NCI-H226 (cell line): ENCODE results near the gene COMT.

ENCODE experiments used
- DNase-seq: peaks from one replicate; pipeline ENCODE4 v3.0.0-alpha.2; 2015

COMT gene

GRCh38 chr22:19959043-19959586 lies 17.5 kb downstream of the COMT start:
- DNase-seq: peak; percentile 45

DNA sequence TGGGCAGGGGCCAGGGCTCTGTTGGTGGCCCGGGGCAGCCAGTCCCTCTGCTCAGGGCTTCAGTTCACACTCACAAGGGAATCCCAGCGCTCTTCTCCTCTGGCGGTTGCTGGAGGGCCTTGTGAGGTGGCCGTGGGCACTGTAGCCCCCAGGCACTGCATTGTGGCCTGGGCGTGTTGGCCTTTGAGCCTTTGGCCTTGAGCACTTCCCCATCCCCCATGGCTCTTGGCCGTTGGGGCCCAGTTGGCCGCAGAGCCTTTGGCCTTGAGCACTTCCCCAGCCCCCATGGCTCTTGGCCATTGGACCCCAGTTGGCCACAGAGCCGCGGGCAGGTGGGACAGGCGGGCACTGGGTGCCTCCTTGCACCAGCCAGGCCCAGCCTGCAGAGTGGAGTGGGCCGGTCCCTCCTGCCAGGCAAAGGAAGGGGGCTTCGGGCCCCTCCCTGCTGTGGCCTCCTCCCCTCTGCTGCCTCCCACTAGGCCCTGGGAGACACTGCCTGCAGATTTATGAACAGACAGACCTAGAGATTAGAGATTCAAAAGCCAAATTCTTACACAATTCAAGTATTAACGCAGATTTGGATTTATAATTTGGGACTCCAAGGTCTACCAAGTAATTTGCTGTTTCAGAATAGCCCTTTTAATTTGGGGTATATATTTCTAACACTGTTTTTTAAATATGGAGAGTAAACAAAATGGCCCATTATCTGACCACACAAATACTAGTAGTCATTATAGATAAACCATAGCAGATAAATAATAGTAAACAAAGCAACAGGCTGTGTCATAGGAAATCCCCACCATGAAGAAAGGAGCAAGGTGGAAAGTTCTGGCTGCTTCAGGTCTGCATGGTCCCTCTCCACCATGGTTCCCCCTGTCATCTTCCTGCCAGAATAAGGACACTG lies 18.3 kb downstream of the COMT start:
- DNase-seq: no peak

- DNase-seq: no peak
These were observed 19.1 kb downstream of the COMT start for GRCh38 chr22:19960491-19961200.

DNA sequence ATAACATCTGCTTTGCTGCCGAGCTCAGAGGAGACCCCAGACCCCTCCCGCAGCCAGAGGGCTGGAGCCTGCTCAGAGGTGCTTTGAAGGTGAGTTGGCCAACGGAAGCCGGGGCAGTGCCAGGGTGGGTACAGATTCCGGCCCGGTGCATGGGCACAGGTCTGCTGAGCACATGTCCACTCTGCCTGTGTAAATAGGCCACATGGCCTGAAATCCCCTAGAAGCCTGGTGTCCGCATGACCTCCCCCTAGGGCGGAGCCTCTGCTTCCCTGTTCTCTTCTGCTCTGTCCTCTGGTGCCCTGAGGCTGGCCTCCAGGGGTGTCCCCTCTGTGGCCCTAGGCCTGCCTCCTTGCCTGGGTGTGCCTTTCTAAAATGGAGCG lies 19.6 kb downstream of the COMT start:
- no peak for DNase-seq

DNA sequence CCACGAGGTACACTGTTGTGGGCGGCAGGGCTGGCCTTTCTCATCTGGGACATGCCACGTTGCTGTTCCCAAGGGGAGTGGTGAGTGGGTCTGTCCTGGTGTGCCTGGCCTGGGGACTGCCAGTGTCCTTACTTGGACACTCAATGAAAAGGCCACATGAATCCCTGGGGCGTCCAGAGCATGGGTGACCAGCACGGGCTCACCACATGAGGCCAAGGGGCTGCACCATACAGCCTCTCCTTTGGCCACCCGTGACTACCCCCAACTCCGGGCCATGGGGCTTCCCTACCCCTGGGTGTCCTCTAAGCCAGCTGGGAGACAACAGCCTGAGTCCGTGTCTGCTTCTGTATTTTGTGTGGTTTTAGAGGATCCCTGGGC lies 20.3 kb downstream of the COMT start:
- no peak for DNase-seq

DNA sequence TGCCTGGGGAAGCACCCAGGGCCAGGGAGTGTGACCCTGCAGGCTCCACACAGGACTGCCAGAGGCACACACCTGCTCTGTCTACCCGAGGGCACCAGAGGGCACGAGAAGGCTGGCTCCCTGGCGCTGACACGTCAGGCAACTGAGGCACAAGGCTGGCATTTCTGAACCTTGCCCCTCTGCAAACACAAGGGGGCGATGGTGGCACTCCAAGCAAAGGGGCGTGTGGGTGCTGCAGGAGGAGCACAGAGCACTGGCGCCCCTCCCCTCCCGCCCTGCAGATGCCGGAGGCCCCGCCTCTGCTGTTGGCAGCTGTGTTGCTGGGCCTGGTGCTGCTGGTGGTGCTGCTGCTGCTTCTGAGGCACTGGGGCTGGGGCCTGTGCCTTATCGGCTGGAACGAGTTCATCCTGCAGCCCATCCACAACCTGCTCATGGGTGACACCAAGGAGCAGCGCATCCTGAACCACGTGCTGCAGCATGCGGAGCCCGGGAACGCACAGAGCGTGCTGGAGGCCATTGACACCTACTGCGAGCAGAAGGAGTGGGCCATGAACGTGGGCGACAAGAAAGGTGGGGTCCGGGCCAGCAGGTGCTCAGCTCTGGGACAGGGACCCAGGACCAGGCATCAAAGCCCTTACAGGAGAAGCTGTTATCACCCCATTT lies 20.8 kb downstream of the COMT start:
- peak; percentile 58 for DNase-seq

GRCh38 chr22:19962909-19963806 lies 21.6 kb downstream of the COMT start:
- peak; percentile 68 for DNase-seq

DNA sequence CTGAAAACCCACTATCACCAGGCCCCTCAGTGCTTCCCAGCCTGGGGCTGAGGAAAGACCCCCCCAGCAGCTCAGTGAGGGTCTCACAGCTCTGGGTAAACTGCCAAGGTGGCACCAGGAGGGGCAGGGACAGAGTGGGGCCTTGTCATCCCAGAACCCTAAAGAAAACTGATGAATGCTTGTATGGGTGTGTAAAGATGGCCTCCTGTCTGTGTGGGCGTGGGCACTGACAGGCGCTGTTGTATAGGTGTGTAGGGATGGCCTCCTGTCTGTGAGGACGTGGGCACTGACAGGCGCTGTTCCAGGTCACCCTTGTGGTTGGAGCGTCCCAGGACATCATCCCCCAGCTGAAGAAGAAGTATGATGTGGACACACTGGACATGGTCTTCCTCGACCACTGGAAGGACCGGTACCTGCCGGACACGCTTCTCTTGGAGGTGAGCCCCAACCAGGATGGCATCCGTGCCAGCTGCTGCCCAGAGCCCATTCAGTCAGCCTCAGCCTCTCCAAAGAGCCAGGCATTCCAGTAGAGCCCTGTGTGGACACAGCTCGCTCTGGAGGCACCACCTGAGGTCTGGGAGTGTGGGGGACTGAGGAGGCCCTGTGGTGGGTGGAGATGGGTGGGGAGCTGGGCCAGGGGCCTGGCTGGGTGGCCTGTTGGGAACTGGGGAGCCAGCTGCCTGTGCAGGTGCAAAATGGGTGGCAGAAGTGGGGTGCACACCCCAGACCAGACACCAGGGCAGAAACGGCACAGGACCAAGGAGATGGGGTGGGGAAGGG lies 22.5 kb downstream of the COMT start:
- DNase-seq: no peak

- no peak for DNase-seq
These were observed 23.3 kb downstream of the COMT start for GRCh38 chr22:19964701-19965386.

GRCh38 chr22:19965771-19966709 lies 24.5 kb downstream of the COMT start:
- no peak for DNase-seq

GRCh38 chr22:19966908-19967750 lies 25.6 kb downstream of the COMT start:
- DNase-seq: no peak

- DNase-seq: no peak
These were observed 26.4 kb downstream of the COMT start for GRCh38 chr22:19967850-19968449.

GRCh38 chr22:19968450-19968891 lies 26.9 kb downstream of the COMT start:
- no peak for DNase-seq

DNA sequence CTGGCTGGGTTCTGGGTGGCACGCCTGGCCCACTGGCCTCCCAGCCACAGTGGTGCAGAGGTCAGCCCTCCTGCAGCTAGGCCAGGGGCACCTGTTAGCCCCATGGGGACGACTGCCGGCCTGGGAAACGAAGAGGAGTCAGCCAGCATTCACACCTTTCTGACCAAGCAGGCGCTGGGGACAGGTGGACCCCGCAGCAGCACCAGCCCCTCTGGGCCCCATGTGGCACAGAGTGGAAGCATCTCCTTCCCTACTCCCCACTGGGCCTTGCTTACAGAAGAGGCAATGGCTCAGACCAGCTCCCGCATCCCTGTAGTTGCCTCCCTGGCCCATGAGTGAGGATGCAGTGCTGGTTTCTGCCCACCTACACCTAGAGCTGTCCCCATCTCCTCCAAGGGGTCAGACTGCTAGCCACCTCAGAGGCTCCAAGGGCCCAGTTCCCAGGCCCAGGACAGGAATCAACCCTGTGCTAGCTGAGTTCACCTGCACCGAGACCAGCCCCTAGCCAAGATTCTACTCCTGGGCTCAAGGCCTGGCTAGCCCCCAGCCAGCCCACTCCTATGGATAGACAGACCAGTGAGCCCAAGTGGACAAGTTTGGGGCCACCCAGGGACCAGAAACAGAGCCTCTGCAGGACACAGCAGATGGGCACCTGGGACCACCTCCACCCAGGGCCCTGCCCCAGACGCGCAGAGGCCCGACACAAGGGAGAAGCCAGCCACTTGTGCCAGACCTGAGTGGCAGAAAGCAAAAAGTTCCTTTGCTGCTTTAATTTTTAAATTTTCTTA lies 27.8 kb downstream of the COMT start:
- DNase-seq: no peak

- no peak for DNase-seq
These were observed 28.5 kb downstream of the COMT start for GRCh38 chr22:19970031-19970478.

DNA sequence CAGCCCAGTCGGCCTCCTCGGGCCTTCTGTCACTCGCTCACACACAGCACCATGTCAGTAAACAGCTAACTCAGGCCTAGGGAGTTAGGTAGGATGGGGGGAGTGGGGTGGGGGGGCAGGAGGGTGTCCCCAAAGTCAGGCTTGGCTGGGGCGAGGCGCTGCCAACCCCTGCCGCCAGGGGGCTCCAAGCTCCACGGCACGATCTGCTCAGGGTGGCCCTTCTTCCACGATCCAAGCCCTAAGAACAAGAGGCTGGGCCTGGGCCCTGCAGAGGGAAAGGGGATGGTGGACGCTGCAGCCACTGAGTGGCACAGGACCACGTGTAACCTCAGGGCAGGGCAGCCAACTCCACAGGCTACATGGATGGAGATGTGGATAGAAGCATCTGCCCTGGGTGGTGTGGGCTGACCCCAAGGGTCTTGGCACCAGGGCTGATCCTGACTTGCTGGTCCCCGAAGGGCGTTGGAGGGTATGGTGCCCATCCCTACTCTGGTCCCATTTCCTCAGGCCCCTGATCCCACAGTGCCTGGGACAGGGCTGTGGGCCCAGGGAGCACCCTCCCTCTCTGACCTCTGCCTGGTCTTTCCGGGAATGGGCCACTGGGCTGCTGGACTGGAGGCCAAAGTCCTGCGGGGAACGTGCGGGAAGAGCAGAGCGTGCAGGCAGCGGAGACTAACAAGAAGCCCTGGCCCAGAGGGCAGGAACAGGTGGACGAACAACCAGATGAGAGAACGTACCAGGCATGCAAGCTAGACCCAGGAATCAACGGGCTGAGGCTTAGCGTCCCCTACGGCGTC lies 29.1 kb downstream of the COMT start:
- DNase-seq: no peak
